Body of pancreas (tissue), 4 donors: Measurements from ENCODE around the gene CYBC1.

Source experiments
- POLR2A ChIP-seq, 3 donors: fragments of 450-650 bp; IDR thresholded peaks; one replicate each; pipeline ENCODE4 v1.6.1; 2016; ENCODE audit warnings: antibody characterized with exemption in 3 of 3, mild to moderate bottlenecking in 2 of 3
- TF ChIP-seq, protein P1 (sequence below), 7 experiments: fragments of 450-650 bp in 4 of 7; fragments of 200-600 bp in 3 of 7; sonication (generic) in 3 of 7; IDR thresholded peaks; one replicate each; pipeline ENCODE4 v1.5.1; 2016 to 2019; ENCODE audit warnings: antibody characterized with exemption in 7 of 7

DNA sequence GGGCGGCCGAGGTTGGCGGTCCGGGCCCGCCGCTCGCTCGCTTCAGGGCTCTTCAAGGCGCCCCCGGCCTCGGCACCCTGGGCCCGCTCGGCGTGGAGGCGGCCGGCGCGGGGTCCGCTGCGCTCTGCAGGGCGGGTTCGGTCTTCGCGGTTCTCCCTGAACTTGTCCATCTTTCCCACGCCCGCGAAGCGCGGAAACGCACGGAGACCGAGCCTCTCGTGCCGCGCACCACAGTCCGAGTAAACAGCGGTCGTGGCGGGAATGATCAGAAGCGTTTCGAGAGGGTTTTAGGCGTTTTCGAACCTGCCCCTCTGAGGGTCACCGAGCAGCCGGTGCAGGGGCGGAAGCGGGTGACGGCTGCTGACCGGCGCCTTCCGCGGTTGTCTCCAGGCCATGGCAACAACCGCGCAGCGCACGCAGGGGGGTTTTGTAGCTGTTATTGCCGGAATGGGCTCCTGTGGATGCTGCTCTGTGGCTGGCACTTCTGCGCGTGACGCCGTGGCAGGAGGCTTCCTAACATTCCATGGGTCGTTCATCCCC, 8.4 kb upstream of the CYBC1 start:
- TF ChIP-seq, protein P1, sequence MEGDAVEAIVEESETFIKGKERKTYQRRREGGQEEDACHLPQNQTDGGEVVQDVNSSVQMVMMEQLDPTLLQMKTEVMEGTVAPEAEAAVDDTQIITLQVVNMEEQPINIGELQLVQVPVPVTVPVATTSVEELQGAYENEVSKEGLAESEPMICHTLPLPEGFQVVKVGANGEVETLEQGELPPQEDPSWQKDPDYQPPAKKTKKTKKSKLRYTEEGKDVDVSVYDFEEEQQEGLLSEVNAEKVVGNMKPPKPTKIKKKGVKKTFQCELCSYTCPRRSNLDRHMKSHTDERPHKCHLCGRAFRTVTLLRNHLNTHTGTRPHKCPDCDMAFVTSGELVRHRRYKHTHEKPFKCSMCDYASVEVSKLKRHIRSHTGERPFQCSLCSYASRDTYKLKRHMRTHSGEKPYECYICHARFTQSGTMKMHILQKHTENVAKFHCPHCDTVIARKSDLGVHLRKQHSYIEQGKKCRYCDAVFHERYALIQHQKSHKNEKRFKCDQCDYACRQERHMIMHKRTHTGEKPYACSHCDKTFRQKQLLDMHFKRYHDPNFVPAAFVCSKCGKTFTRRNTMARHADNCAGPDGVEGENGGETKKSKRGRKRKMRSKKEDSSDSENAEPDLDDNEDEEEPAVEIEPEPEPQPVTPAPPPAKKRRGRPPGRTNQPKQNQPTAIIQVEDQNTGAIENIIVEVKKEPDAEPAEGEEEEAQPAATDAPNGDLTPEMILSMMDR (IDR thresholded peaks at IDR 0.05), result no peak
- no peak for TF ChIP-seq POLR2A (IDR thresholded peaks at IDR 0.05)
